Measurements from ENCODE around the gene ATF2. TPM values are rescaled to one million over a fixed set of nuclear protein-coding genes. Genes with fewer than 3 reads are reported as not detected.

Gene ATF2, protein sequence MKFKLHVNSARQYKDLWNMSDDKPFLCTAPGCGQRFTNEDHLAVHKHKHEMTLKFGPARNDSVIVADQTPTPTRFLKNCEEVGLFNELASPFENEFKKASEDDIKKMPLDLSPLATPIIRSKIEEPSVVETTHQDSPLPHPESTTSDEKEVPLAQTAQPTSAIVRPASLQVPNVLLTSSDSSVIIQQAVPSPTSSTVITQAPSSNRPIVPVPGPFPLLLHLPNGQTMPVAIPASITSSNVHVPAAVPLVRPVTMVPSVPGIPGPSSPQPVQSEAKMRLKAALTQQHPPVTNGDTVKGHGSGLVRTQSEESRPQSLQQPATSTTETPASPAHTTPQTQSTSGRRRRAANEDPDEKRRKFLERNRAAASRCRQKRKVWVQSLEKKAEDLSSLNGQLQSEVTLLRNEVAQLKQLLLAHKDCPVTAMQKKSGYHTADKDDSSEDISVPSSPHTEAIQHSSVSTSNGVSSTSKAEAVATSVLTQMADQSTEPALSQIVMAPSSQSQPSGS
- 17.7 to 24.6 TPM (median 20.7 TPM) in 5 replicates for total RNA-seq (2022; extraction: Qiagen RNA extraction; ENCODE audit: low read depth)

DNA sequence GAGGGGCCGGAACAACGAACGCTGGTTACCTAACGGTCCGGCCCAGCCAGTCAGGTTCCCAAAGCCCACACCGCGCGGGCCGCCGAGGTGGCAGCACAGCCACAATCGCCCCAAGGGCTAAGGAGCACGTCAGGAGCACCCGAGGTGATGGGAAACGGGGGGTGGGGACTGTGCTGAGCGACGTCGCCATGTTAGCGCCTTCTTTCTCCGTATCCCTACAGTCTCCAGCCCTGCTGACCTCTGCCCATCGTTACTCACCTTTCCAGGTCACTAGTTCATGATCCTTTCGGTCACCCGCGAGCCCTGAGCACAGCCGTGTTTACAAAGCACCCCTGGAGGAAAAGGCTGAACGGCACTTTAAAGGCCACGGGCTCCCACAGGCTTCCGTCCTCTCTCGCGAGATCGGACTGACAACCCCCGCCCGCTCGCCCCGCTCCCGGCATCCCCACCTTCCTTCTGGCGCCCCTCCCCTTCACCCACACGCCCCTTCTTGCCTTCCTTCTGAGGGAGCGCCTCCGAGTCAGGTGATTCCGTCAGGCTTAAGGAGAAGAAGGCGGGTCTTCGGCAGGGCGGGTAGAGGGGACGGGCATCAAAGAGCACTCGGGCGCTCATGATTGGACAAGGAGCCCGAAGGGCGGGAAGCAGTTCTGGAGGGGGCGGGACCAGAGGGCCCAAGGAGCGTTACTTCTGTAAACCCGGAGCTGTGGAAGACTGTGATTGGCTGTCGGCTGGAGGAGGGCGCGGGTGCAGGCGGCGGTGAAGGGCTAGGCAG lies at the start of gene ATF2:
ATF2 (minus strand) TSS at position 412 of the 772 bp plus-strand sequence. CDS start 31,760 bp downstream, outside the sequence.

GRCh38 chr2:175181104-175181876 lies 13.3 kb upstream of the ATF2 start, which contains the start of gene ATP5MC3:
TSS of gene ATP5MC3 (minus strand) at chr2:175181710. CDS start at chr2:175181393, 317 bp downstream.

Other genes with a start within 250 kb of the ATF2 start
- 18.2 to 24.9 TPM (median 20.1 TPM) in 5 replicates for gene CHN1, start 162.8 kb downstream of the ATF2 start, total RNA-seq (2022; extraction: Qiagen RNA extraction; ENCODE audit: low read depth)
- 381 to 496 TPM (median 481 TPM) in 5 replicates for gene ATP5MC3, start 13.5 kb upstream of the ATF2 start, total RNA-seq (2022; extraction: Qiagen RNA extraction; ENCODE audit: low read depth)

Data from A549 treated with CpdA at 1 μM for 4 hours (cell line).